Neural cell (in vitro differentiated cells): Measurements from ENCODE around the gene TMOD1.

ENCODE experiments used
- CTCF ChIP-seq: fragments of 450-650 bp; IDR thresholded peaks from 2 replicates; pipeline ENCODE4 v1.5.1; 2014; ENCODE audit warnings: antibody characterized with exemption, mild to moderate bottlenecking, moderate library complexity; ENCODE audit not compliant: poor library complexity, severe bottlenecking
- EP300 ChIP-seq: fragments of 450-650 bp; conservative IDR thresholded peaks from 2 replicates; pipeline ENCODE4 v1.6.1; 2014; ENCODE audit warnings: antibody characterized with exemption, mild to moderate bottlenecking, moderate library complexity; ENCODE audit not compliant: poor library complexity, severe bottlenecking
- TF ChIP-seq, protein P1 (sequence below): IDR thresholded peaks from 2 replicates; pipeline ENCODE4 v1.6.1; 2012; ENCODE audit warnings: borderline replicate concordance

DNA sequence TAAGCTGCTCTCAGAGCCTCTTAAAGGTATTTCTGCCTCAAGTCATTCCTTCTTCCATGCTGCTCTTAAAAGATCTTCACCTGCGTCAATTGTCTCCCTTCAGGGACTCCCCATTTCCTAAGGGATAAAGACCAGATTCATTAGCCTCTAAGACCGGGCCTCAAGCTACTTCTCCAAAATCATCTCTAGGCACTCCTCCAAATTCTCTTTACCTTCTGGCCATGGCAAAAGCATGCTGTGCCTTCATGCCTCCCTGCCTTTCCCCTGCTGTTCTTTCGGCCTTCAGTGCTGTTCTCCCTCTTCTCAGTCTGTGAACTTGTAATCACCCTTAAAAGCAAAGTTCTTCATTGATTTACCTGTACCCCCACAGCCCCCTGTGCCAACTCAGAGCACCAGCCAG is 4.4 kb downstream of the TMOD1 start:
- TF ChIP-seq, protein P1, sequence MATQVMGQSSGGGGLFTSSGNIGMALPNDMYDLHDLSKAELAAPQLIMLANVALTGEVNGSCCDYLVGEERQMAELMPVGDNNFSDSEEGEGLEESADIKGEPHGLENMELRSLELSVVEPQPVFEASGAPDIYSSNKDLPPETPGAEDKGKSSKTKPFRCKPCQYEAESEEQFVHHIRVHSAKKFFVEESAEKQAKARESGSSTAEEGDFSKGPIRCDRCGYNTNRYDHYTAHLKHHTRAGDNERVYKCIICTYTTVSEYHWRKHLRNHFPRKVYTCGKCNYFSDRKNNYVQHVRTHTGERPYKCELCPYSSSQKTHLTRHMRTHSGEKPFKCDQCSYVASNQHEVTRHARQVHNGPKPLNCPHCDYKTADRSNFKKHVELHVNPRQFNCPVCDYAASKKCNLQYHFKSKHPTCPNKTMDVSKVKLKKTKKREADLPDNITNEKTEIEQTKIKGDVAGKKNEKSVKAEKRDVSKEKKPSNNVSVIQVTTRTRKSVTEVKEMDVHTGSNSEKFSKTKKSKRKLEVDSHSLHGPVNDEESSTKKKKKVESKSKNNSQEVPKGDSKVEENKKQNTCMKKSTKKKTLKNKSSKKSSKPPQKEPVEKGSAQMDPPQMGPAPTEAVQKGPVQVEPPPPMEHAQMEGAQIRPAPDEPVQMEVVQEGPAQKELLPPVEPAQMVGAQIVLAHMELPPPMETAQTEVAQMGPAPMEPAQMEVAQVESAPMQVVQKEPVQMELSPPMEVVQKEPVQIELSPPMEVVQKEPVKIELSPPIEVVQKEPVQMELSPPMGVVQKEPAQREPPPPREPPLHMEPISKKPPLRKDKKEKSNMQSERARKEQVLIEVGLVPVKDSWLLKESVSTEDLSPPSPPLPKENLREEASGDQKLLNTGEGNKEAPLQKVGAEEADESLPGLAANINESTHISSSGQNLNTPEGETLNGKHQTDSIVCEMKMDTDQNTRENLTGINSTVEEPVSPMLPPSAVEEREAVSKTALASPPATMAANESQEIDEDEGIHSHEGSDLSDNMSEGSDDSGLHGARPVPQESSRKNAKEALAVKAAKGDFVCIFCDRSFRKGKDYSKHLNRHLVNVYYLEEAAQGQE, result no peak
- no peak for TF ChIP-seq CTCF
- TF ChIP-seq EP300, result no peak
